ENCODE data around the gene MYLK4. TPM values are rescaled to one million over a fixed set of nuclear protein-coding genes. Genes with fewer than 3 reads are reported as not detected.
A peak's percentile ranks its signal among the peaks of the same experiment; 100 is the strongest.

MYLK4 gene
- total RNA-seq, 1 experiment from 2014 or later: 0.48 TPM

DNA sequence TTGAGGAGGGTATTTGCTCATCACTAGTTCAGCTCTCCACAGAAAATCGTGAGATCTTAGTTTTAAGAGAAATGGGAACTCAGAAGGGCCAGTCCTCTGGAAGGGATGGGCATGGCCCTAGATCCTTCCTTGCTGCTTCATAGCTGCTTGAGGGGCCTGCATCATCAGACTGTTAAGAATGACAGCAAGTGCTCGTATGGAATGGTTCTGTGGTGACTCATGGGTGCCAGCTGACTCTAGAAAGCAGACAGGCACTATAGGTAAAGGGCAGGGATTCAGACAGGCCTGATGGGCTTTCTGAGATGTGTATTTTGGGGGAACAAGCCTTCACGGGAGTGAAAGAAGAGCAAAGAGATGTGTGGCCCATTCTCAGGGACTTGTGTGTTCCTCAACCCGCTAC lies 90.8 kb downstream of the MYLK4 start:
- no peak for DNase-seq (ENCODE audit: low spot score)

DNA sequence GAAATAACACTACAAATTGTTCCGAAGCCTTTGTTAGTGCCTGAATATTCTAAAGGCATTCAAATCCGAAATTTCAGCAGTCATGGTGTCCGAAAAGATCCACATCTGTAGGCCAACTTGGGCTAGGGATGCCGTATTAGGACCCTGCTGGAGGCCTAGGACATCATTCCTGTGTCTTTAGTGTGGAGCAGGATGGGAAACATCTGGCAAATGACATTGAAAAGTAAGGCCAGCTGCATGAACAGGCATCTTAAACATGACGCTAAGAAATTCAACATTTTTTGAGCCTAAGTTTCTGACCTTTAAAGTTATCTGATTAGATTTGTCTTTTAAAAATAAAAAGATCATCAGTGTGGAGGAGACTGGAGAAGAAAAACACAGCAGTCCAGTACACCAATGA lies 91.3 kb downstream of the MYLK4 start:
- no peak for DNase-seq (ENCODE audit: low spot score)

DNA sequence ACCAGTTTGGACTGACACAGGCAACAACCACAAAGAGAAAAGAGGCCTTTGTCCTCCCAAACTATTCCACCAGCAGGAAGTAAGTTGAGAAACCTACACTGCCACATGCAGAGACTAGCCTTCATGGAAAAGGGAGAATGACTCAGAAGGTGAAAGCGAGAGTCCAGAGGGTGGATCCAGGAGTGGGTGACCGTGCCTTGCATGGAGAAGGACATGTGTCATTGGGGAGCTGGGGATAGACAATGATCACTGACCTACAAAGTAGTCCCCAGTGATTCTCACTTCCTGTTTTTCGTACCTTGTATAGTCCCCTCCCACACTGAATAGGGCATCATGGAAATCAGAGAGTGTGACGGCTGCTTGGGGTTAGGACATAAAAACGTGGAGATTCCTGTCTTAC lies 91.9 kb downstream of the MYLK4 start:
- DNase-seq (ENCODE audit: low spot score): peak; percentile 22

DNA sequence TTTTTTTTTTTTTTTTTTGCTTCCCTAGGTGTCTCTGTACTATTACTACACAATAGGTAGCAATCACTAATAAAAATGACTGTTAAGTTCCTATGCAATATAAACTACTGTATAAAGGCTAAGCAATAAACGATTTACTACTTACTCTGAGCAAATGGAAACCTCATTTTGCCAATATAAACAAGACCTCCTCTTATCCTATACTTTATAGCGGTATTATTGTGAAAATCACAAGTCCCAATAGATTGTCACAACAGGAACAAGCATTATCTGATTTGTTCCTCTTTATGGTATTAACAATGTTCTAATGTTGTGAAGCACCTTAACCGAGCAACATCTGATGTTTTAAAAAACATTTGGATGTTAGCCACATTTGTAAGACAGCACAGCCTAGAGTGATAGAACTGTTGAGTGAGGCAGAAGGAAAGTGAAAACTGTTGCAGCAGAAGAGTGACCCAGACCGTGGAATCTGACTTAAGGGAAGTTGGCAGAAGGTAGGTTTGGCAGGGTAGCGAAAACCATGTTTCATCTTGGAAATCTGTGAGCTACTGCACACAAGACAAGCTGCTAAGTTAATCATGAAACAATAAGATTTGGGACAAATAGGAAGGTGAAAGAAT lies 94.2 kb downstream of the MYLK4 start:
- no peak for DNase-seq (ENCODE audit: low spot score)

DNA sequence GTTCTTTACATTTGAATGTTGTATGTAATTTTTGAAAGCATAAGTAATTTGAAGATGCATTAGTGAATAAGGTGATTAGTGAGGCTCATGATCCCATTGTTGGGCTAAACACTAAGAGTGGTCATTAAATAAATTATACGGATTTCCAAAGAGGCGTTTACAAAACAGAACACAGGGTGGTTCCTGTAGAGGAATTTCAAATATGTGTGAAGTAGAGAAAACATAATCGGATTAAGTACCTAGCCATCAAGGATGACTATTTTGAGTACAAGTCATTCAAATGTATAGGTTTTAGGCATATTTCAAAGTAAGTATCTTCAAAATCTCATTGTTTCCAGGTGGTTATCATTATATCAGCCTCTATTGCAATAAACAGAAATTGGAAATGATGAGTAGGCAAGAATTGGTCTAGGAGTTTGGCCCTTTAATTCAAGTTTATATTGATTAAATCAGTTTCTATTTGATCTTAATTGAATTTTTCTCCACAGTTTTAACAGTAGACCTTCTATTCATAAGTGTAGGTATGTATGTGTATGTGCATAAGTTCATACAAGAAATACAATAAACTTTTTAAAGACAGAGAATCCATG lies 94.8 kb downstream of the MYLK4 start:
- DNase-seq (ENCODE audit: low spot score): no peak

DNA sequence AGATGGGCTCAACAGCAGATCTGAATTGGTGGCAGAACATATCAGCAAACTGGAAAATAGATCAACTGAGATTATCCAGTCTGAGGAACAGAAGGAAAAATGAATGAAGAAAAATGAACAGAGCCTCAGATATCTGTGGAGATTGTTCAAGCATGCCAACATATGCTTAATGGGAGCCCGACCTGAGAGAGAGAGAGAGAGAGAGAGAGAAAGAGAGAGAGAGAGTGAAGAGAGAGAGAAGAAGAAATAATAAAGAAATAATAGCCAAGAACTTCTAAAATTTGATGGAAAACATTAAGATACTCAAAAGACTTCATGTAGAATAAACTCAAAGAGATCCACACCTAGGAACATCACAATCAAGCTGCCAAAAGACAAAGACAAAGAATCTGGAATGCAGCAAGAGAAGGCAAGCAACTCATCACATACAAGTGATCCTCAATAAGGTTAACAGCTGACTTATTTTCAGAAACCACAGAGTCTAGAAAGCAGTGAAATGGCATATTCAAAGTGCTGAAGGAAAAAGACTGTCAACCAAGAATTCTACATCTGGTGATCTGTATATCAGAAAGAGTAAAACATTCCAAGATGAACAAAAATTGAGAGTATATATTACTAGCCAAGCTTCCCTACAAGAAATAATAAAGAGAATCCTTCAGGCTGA lies 97.2 kb downstream of the MYLK4 start:
- no peak for DNase-seq (ENCODE audit: low spot score)

DNA sequence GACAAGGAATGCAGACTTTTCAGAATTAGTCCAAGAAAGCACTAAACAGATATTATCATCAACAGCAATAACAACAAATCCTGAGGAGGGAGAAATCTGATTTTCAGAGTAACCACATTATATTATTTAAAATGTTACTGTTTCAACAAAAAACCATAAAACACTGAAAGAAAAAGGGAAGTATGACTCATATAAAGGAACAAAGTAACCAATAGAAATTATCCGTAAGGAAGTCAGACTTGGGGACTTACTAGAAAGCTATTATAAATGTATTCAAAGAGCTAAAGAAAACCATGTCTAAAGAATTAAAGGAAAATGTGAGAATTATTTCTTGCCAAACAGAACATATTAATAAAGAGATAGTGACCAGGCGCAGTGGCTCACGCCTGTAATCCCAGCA lies 98.1 kb downstream of the MYLK4 start:
- DNase-seq (ENCODE audit: low spot score): no peak

DNA sequence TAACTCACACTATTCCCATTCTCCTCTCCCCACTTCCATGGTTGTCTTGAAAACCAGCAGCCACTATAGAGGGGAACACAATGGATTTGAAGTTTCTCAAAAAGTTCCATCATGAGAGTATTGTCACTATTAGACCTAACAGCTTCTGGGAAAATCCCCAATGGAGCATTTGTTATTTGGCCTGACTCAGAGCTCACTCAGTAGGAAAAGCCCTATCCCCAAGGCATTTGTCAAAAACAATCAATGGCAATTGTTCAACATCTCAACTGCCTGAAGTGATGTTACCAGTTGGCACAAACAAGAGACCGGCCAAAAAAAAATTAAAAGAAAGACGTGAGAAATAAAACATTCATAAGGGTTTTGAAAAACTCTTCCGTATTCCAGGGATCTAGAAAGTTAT lies 98.8 kb downstream of the MYLK4 start:
- DNase-seq (ENCODE audit: low spot score): no peak

DNA sequence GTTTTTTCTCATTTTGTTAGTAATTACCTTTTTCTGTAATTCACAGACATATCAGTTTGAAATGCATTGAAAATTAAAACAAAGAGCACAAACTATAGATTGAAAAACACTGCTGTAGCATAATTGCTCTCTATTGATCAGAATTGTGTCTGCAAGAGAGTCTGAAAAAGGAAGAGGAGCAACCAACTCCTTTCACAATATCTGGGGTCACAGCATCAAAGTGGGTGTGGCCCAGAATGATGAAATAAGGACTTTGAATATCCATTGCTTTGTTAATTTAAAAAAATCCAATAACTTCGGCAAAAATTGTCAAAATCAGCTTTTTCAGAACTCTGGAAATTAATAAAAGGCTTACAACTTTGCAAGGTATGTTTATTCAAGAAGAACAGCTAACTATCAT lies 99.2 kb downstream of the MYLK4 start:
- no peak for DNase-seq (ENCODE audit: low spot score)

DNA sequence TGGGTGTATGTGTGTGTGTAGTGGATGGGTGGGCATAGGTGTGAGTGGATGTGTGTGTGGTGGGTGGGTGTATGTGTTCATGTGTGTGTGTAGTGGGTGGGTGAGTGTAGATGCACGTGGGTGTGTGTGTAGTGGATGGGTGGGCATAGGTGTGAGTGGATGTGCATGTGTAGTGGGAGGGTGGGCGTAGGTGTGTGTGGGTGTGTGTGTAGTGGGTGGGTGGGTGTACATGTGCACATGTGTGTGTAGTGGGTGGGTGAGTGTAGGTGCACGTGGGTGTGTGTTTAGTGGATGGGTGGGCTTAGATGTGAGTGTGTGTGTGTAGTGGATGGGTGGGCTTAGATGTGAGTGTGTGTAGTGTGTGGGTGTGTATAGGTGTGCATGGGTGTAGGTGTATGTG lies 104.4 kb downstream of the MYLK4 start:
- DNase-seq (ENCODE audit: low spot score): no peak

DNA sequence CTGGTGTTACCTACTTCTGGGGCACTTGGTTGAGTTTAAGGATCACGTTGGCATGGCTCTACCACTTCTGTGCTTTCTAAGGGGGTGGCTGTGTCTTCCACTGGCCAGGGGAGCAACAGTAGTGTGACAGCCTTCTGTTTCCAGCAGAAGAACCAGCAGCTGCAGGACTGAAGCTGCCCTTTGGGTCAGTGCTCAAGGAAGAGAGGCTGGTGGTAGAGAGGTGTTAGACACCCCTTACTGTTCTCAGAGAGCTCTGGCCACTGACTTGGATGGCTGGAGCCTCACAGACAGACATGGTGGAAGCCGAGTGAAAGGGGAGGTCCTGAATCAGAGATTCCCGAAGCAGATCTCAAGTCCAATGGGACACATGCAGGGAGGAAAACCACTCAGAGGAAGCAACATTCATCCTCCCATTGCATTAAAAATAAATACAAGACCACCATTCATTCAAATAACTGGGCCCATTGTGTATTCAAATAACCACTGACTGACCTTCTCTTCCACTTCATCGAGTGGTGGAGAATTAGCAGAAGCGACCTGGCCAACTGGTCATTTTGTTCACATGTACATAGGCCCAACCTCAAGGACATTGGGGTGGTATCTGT lies 106.7 kb downstream of the MYLK4 start:
- no peak for DNase-seq (ENCODE audit: low spot score)

DNA sequence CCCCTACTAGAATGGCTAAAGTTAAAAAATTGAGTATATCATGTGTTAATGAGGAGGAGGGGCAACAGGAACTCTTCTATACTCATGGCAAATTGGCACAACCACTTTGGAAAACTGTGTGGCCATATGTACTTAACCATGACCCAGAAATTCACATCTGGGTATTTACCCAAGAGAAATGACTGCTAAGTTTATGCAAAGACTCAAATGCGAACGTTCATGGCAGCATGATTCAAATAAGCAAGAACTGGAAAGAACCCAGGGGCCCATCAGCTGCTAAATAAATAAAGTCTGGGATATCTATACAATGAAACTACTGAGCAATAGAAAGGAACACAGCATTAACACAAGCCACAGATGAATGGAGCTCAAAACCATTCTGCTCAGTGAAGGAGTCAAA lies 107.6 kb downstream of the MYLK4 start:
- no peak for DNase-seq (ENCODE audit: low spot score)

DNA sequence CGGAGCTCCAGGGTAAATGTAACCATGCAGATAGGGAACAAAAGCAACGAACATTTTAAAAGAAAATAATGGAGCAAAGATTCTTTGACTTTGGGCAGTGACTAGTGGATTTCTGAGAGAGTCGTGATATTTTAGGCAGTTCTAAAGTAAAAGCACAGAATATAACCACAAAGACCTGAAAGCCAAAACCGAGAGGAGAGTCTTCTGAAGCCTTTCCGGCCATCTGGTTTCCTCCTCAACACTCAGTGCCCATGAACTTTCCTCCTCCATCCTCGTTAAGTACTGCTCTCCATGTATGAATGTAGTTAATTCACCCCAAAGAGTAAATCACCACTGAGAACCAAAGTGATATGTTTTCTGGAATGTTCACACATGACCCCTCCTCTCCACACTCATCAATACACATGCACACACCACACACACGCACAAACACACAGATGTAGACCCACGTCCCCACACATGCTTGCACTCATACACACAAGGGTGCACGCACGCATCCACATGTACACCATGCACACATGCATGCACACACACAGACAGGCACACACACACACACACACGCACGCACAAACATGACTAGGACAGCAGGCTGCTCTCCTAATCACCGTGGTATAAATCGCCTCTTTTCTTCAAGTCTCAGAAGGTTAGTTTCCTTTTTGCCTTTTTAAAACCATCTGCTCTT lies 109.5 kb downstream of the MYLK4 start:
- DNase-seq (ENCODE audit: low spot score): no peak

DNA sequence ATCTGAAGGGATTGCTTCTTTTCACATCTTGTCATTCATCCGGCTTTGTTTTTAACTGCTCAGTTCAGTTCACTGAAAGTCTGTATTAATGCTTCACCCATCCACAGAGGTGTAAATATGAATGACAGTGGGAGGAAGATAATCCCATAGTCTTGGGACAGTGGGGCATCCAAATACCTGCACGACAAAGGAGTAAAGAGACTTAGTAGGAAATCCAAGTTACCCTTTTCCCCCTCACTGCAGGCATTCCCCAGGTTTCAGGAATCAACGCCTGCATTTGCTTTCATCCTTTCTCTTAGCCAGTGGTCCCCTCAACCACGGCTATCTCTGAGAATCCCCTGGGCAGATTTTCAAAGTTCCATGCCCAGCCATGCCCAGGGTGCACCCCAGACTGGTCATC lies 110.2 kb downstream of the MYLK4 start:
- no peak for DNase-seq (ENCODE audit: low spot score)

DNA sequence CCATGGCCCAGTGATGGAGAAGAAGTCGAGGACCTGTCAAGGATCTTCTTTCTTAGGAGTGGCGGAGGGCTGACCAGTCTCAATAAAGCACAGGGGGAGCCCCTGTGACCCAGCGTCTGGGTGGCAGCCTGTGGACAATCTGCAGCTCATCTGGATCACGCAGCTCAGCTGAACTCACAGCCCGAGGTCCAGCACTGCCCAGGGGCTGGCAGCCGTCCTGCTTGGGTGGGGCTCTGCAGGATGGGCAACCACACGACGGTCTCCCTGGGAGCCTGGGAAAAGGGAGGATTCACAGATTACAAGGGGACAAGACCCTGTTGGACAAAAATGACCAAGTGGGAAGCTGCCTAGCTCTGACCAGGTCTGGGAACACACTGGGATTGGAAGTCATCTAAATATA lies 110.8 kb downstream of the MYLK4 start:
- no peak for DNase-seq (ENCODE audit: low spot score)

DNA sequence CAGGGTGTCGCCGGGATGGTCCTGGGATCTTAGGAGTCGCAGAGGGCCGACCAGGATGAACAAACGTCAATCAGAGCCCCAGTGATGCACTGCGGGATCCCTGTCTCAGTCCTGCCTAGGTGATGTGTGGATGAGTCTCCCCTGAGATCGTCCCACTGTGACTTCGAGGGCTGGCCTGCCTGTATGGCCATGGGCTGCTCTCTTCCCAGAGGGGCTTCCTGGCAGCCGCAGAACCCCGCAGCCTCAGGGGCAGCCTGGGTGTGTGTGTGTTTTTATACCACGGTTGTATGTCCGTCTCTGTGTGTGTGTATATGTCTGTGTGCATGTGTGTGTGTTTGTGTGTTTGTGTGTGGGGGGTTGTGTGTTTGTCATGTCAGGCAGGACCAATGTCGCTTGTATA lies 111.6 kb downstream of the MYLK4 start:
- no peak for DNase-seq (ENCODE audit: low spot score)

DNA sequence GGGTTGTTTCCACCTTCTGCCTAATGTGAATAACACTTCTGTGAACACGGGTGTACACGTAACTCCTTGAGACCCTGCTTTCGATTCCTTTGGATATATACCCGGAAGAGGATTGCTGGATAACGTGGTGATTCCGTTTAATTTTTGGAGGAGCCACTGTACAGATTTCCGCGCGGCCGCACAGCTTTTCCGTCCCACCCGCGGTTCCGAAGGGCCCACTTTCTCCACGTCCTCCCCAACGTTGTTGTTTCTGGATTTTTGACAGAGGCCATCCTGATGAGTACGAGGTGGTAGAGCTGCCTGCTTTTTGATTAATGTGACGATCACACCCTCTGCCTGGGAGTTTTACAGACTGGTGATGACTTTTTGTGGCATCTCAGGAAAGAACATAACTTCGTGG lies 114.0 kb downstream of the MYLK4 start:
- DNase-seq (ENCODE audit: low spot score): no peak

DNA sequence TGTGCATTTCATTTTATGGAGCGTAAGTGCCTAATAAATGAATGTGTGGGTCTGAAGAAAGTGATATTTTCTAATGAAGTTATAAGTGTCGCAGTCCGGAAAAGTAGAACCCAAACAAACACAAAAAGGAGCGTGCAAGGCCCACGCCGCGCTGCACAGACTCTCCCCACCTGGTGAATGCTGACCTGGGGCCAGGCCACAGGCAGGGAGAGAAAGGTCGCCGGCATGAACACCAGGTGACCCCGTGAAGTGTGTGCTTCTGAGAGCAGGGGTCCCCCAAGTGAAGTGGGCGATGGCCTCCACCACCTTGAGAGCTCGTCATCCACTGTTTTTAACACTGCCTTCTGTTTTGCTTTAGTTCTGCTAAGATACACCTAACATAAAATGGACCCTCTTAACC lies 114.8 kb downstream of the MYLK4 start:
- no peak for DNase-seq (ENCODE audit: low spot score)

DNA sequence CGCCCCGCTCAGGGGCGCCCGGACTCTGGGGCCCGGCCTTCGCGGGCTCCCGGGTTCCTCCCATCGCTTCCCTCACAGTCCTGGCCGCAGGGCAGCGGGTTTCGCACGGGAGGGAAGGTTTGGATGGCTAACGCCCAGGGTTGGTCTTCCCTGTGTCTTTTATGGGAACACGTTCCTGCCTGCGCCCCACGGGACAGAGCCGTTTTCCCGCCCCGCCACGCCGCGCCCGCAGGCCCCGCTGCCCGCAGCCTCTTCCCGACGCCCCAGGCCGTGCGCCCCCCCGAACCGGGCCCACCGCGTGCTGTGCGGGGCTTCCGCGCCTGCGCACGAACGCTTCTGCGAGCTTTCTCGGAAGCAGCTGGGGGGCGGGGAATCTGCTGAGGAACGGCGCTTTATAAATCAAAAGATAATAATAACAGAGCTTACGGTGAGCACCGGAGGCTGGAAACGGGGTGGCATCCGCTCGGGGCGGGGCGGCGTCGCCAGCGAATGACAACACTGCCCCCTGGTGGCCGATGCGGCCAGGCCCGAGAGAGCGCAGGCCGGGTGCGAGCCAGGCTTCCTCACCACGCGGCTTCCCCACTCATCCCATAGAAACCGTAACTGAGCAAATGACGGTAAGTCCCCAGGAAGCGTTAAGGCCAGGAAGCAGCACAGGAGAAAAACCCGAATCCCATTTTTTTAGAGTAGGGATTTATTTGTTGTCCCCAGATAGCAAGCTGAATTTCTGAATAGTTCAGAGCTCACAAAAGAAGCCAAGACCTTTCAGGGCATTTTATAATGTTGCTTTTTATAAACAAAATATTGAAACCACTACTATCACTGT lies 116.4 kb downstream of the MYLK4 start:
- DNase-seq (ENCODE audit: low spot score): peak; percentile 81

DNA sequence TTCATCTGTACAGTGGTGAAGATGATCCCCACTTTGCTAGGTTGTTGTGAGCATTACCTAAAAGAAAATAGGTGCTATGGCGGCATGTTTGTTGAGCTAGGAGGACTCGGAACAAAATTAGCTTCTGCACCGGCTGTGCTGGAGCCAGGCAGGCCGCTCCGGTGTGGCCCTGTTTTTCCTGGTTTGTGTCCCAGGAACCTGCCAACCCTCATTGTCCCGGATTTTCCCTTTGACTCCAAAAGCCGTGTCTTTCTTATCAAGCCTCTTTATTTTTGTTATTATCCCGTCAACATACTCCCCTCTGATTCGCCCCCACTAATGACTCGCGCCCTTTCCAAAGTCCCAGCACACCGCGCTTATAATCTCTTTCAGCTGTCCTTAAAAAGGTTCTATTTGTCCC lies 117.0 kb downstream of the MYLK4 start:
- DNase-seq (ENCODE audit: low spot score): no peak

DNA sequence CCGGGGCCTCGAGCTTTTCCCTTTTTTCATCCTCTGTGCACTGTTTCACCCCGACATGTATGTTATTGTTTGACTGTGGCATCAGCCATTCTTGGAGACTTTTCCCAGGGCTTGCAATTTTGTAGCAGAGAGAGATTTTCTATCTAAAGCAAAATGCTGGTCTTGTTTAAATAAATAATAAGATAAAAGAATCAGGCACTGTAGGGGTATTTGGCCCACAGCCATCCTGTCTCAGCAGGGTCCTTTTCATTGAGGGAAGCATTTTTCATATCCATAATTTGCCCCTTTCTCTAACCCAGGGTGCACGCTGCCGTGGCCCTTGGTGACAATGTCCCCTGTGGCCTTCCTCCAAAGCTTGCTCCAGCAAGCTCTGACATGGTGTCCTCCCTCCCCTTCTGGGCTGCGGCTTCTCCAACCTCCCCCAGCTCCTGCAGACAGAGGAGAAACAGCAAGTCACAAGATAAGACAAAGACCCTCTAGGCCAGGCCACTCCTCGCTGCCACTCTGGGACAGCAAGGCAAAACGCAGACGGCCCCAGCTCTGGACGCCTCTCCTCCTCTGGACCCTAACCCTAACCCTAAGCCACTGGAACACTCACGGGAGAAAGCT lies 117.6 kb downstream of the MYLK4 start:
- DNase-seq (ENCODE audit: low spot score): no peak
